ENCODE results near the gene ZNF358. TPM values are rescaled to one million over a fixed set of nuclear protein-coding genes. Genes with fewer than 3 reads are reported as not detected.

Gene ZNF358
- total RNA-seq, 1 donor, result 33.9 TPM

- TF ChIP-seq CTCF (IDR thresholded peaks at IDR 0.05; ENCODE audit: insufficient read depth, low read length), result no peak
- no peak overlapping the region for H3K4me3 ChIP-seq (ENCODE audit: low read depth, low read length)
- DNase-seq (ENCODE audit: low read depth), result no peak
Measured at GRCh38 chr19:7541828-7542443, 26.0 kb downstream of the ZNF358 start.

DNA sequence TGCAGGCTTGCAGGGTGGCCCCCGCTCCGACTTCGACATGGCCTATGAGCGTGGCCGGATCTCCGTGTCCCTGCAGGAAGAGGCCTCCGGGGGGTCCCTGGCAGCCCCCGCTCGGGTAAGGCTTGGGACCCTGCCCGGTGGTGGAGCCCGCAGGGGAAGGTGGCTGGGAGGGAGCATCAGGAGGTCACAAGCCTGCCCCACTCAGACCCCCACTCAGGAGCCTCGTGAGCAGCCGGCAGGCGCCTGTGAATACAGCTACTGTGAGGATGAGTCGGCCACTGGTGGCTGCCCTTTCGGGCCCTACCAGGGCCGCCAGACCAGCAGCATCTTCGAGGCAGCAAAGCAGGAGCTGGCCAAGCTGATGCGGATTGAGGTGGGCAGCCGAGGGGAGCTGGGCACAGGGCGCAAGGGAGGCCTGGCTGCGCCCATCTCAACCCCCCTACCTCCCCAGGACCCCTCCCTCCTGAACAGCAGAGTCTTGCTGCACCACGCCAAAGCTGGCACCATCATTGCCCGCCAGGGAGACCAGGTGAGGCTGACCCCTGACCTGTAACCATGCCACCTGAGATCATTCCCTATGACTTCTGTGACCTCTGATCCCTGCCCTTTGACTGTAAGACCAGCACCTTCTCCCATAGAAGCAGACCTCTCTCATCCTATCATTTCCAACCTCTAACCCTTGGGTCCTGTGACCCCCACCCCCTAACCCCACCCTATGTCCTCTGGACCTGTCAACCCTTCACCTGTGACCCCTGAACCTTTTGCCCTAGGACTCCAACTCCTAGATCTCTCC is 26.8 kb downstream of the ZNF358 start:
- no peak for TF ChIP-seq CTCF (IDR thresholded peaks at IDR 0.05; ENCODE audit: insufficient read depth, low read length)
- H3K4me3 ChIP-seq (ENCODE audit: low read depth, low read length), result no peak overlapping the region
- DNase-seq (ENCODE audit: low read depth), result no peak

DNA sequence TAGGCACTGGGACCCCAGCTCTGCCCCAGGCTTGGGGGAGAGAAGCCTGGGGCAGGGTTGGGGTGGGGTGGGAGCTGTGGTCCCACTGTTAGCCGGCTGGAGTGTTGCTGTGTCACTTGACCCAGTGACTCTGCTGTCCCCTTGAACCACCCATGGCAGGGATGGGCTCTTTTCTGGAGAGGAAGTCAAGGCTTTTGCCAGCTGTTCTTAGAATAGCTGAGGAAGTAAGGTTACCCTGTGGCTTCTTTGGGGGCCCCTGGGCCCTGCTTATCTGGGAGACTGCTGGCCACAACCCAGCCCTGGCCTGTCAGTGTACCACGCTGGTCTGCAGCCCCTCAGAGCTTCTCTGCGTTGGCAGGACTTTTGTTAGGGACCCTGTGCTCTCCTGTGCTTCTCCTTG is 28.7 kb downstream of the ZNF358 start:
- no peak for TF ChIP-seq CTCF (IDR thresholded peaks at IDR 0.05; ENCODE audit: insufficient read depth, low read length)
- no peak for DNase-seq (ENCODE audit: low read depth)
- no peak overlapping the region for H3K4me3 ChIP-seq (ENCODE audit: low read depth, low read length)

DNA sequence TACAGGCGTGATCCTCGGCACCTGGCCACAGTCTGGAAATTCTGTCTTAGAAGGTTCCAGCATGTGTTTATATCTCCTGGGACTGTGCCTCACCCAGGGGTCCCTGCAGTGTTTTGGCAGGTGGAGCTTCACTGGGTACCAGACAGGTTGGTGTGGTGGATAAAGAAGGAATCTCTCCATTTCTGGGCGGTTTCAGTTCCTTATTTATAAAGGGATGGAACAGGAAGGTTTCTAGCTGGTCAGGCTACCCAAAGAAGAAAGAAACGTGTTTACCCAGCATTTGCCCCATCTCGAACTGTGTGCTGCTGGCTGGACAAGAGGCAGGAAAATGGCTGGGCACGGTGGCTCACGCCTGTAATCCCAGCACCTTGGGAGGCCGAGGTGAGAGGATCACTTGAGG is 29.4 kb downstream of the ZNF358 start:
- DNase-seq (ENCODE audit: low read depth), result no peak
- no peak for TF ChIP-seq CTCF (IDR thresholded peaks at IDR 0.05; ENCODE audit: insufficient read depth, low read length)

GRCh38 chr19:7545904-7546303 is 30.0 kb downstream of the ZNF358 start:
- no peak overlapping the region for H3K4me3 ChIP-seq (ENCODE audit: low read depth, low read length)
- no peak for TF ChIP-seq CTCF (IDR thresholded peaks at IDR 0.05; ENCODE audit: insufficient read depth, low read length)
- DNase-seq (ENCODE audit: low read depth), result no peak

More for the DNA sequence above, 29.4 kb downstream of the ZNF358 start:
- H3K4me3 ChIP-seq (ENCODE audit: low read depth, low read length), result no peak overlapping the region

- H3K4me3 ChIP-seq (ENCODE audit: low read depth, low read length), result no peak overlapping the region
- DNase-seq (ENCODE audit: low read depth), result no peak
- no peak for TF ChIP-seq CTCF (IDR thresholded peaks at IDR 0.05; ENCODE audit: insufficient read depth, low read length)
Measured at GRCh38 chr19:7547159-7547558, 31.3 kb downstream of the ZNF358 start.
